GM18520 (cell line): ENCODE measurements around the gene MVB12A.

Experiments
- ATAC-seq: cut with Tn5 transposase; IDR thresholded peaks from one replicate; pipeline ENCODE4 v1.9.1; 2021; ENCODE audit not compliant: unreplicated experiment

The MVB12A gene

GRCh38 chr19:17470068-17470841, 50.4 kb downstream of the MVB12A start, which contains the start of gene SLC27A1:
Gene SLC27A1 (plus strand): TSS chr19:17470524. CDS start chr19:17470541, 17 bp downstream.
- peak; percentile 78 for ATAC-seq

DNA sequence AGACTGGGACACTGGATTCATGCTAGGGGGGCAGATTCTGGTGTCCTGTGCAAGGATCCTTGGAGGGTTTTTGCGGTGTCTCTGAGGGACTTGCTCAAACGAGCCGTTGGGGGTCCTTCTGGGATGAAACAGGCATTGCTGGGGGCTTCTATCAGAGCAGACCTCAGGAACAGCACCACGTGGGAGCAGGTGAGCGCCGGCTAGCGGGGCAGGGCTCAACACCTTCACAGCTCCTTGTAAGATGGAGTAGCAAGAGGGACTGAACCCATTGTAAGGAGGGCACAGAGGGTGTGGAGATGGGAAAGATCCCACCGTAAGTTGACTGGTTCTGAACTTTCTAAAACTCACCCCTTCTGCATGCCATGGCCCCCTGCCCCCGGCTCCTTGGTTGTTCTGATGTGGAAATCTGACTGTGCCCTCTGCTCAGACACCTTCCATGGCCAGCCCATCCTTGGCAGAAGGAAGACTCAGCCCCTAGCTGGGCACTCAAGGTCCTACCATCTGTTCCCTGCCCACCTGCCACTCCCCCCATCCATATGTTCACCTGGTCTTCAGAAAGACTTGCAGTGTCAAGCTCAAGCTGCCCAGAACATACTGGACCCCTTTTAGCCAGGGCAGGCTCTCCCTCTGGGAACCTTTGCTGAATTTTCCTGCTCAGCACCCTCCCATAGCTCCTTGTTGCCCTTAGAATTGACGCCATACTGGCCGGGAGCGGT, 51.7 kb downstream of the MVB12A start:
- ATAC-seq = no peak

DNA sequence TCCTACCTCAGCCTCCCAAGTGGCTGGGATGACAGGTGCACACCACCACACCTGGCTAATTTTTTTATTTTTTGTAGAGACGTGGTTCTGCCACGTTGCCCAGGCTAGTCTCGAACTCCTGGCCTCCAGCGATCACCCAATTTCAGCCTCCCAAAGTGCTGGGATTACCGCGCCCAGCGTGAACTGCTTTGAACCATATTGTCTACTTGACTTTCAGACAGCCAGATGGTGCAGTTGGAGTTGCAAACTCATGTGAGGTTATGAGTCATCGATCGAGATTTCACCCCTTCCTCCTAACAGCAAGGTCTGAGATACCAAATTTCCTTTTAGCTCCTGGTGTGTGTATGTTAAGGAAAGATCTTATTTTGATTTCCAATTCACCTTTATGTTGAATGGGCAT, 53.2 kb downstream of the MVB12A start:
- ATAC-seq = no peak
